HG03045 (cell line): ENCODE data around the gene ACOT7.

ENCODE experiments used
- ATAC-seq: cut with Tn5 transposase; IDR thresholded peaks from one replicate; pipeline ENCODE4 v1.9.1; 2021; ENCODE audit warnings: mild to moderate bottlenecking, moderate library complexity; ENCODE audit not compliant: unreplicated experiment

The ACOT7 gene

DNA sequence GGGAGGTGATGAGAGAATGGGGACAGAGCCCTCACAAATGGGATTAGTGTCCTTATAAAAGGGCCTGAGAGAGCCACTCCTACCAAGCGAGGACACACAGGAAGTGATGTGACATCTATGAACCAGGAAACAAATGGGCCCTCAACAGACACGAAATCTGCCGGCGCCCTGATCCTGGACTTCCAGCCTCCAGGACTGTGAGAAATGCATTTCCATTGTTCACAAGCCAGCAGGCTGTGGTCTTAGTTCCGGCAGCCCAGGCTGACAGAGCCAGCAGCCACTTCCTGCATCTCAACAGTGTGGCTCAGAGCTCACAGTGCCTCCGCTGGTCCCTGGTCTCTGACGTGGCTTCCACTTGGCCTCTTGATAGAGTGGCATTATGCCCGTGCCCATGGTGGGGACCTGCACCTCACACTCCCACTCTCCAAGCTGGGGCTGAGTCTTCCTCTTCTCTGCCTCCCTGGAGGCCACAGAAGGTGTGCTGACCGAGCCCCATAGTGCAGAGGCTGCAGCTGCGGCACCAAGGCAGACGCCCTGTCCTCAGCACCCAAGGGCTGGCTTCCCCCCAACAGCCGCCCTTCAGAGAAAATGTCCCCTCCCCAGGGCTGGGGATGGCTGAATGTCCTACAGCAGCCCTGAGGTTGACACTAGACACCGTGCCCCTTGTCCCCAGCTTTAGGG, 44.9 kb downstream of the ACOT7 start:
- no peak for ATAC-seq

DNA sequence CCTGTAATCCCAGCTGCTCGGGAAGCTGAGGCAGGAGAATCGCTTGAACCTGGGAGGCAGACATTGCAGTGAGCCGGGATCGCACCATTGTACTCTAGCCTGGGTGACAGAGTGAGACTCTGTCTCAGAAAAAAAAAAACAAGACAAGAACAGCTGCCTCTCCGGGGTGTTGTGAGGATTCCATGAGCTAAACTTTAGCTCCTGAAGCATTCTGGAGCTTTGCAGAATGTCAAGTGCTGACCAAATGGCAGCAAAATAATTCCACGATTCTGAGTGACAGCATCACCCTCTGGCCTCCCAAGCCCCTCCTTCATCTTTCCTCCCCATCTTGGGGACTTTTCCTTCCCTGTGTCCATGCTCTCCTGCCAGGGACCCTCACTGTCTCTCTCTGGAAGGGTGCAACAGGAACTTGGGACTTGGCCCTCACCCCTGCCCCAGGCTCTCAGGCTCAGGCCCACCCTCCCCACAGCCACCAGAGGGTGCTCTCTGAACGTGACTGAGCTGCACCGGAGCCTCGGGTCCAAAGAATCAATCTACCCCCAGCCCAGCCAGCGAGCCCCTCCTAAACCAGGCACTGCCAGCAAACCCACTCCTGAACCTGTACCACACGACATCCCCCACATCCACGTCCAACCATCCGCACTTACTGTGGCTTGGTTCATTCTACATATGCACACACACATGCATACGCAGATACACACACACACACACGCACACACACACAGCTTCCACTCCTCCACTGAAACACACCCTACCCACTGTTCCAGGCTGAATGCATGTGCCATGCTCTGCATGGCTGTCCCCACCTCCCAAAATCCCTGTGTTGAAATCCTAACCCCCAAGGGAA, 45.7 kb downstream of the ACOT7 start:
- ATAC-seq = no peak

- no peak for ATAC-seq
Observed at GRCh38 chr1:6345460-6345859, 48.1 kb downstream of the ACOT7 start.

DNA sequence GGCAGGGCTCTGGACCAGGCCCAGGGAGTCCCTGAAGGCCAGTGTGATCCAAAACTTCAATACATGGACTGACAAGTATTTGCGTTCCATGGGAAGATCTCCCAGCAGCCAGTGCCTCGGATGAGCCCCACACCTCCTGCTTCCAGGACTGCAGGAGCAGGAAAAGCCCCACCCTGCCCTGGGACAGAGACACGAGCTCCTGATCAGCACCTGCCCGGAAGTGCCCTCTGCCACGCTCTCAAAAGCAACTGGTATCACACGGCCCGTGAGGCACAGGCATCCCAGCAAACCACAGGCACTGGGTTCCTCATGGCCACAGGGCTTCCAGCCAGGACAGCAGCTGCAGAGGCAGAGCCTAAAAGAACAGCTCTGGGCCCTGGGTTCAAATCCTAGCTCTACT, 48.6 kb downstream of the ACOT7 start:
- no peak for ATAC-seq

DNA sequence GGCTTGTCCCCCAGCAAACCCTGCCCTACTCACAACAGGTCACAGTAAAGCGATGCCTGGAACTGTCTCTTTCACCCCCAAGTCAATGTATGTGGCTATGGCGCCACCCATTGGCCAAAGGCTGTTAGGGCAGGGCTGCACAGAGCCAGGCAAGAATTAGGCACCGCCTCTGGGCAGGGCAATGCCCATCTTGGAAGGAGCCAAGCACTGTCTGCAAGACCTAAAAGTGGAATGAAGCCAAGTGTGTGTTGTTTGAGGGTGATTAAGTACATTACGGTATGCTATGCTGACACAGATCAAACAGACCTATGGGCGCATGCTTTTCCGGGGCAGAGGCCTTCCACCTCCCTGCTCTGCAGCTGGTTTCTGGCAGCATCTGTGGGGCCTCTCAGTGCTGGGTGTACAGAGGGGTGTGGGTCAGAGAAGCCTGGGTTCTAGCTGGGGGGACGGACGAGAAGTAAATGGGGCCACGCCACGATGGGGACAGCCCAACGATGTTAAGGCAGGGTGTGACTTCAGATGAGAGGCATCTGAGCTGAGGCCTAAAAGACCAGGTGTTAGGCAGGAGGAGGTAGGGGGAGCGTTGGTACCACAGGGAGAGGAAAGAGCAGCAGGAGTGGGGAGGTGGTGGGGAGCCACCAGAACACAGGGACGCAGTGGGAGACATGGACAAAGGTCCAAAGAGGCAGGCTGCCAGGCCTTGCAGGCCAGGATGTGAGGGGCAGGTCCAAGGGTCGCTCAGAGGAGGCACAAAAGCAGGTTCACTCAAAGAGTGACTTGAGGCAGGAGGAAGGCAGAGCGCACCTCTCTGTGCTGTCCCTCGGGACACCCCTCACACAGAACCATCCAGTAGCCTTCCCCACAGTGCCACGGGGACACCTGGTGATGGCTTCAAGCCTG, 49.8 kb downstream of the ACOT7 start:
- no peak for ATAC-seq

GRCh38 chr1:6342056-6342455, 51.5 kb downstream of the ACOT7 start:
- ATAC-seq = no peak

- ATAC-seq = no peak
Observed at GRCh38 chr1:6338695-6339094, 54.9 kb downstream of the ACOT7 start.

GRCh38 chr1:6336776-6337622, 56.6 kb downstream of the ACOT7 start:
- ATAC-seq = no peak

DNA sequence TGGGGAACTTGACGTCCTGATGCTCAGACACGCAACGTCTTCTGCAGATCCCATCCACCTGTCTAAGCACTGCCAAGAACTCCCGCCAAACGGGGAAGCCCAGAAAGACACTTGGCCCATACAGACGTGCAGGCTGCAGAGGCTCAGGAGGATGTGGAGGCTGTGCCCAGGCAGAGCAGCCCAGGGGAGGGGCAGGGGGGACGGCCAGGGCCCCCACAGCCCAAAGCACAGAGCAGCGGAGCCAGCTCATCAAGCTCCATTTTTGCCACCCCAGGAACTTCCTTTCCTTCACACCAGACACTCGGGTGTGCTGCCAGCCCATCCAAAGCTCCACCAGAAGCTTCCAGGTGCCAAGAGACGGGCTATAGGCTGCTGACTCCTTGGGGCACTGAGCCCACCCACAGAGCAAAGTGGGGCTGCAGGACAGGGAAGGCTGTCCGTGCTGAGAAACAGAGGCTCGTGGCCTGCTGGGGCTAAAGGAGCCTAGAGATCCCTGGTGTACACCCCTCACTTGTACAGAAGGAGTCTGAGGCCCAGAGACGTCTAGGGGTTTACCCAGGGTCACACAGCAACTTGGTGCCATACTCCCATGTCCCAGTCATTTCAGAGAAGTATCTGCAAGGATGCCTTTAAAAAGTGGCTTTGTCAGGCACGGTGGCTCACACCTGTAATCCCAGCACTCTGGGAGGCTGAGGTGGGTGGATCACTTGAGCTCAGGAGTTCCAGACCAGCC, 59.1 kb downstream of the ACOT7 start:
- no peak for ATAC-seq

- ATAC-seq = no peak
Observed at GRCh38 chr1:6332821-6333220, 60.7 kb downstream of the ACOT7 start.

GRCh38 chr1:6331543-6332273, 61.9 kb downstream of the ACOT7 start:
- no peak for ATAC-seq

- no peak for ATAC-seq
Observed at GRCh38 chr1:6330410-6330911, 63.1 kb downstream of the ACOT7 start.

GRCh38 chr1:6329851-6330250, 63.7 kb downstream of the ACOT7 start:
- no peak for ATAC-seq

GRCh38 chr1:6329396-6329795, 64.2 kb downstream of the ACOT7 start:
- no peak for ATAC-seq

GRCh38 chr1:6328696-6329095, 64.9 kb downstream of the ACOT7 start:
- ATAC-seq = no peak

- ATAC-seq = no peak
Observed at GRCh38 chr1:6328091-6328490, 65.5 kb downstream of the ACOT7 start.

DNA sequence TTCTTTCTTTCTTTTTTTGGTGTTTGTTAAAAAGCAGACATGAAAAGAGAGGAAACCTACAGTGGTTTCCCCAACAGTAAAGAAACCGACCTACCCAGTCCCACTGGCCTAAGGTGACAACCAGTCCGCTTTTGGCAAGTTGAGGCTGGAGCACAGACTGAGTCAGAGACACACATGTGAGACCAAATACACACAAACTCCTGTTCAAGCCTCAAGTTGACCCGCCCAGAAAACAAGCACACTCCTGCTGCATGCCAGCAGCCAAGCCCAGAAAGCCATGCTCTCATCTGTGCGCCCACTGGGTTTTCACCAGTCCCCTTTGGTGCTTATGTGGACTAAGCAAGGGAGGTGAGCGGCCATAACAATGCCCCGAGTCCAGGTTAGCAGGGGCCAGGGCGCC, 68.1 kb downstream of the ACOT7 start:
- ATAC-seq = no peak

DNA sequence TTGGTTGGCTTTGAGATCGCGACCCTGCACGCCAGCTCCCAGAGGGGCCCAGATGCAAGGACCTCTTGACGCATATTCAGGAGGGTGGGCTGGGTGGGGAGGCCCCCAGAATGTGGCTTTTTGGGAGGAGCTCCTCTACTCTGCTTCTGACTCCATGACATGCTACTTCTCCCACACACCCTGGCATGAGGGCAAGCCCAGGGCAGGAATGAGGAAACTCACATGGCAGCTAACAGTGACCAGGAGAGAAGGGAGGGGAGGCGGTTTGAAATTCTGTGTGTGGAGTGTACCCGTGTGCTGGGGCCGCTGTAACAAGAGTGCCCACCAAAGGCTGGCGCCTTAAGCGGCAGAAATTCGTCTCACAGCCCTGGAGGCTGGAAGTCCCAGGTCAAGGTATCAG, 71.4 kb downstream of the ACOT7 start:
- no peak for ATAC-seq

DNA sequence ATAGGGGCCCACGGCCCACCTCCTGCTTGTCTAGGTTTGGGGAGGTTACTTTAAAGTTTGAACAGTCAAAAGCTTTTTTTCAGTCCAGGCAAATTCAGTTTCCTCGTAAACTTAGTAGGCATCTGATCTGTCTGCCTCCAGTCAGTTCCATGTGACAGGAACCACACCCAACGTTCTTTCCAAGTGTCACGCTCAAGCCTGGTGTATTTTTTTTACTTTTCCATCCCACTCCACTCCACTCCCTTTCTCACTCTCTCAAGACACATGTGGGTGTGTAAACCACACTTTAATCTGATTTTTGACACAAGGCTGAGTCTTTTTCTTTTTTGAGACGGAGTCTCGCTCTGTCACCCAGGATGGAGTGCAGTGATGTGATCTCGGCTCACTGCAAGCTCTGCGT, 72.4 kb downstream of the ACOT7 start:
- ATAC-seq = no peak
